H9 (cell line): ENCODE data around the gene MT2A. TPM values are rescaled to one million over a fixed set of nuclear protein-coding genes. Genes with fewer than 3 reads are reported as not detected.

Experiments
- DNase-seq: peaks from one replicate; pipeline ENCODE4 v3.0.0-alpha.2; 2017
- H2AFZ ChIP-seq: one replicate; pipeline ENCODE4 v1.6.1; 2013; ENCODE audit warnings: mild to moderate bottlenecking, low read length, control low read depth, moderate library complexity
- H2AK5ac ChIP-seq: 2 replicates; pipeline ENCODE4 v1.6.1; 2013; ENCODE audit warnings: low read length, control low read depth, mixed read lengths; ENCODE audit not compliant: insufficient read length
- H2BK120ac ChIP-seq: one replicate; pipeline ENCODE4 v1.6.1; 2013; ENCODE audit warnings: low read depth, mild to moderate bottlenecking, low read length, control low read depth, inconsistent platforms; ENCODE audit not compliant: poor library complexity, severe bottlenecking
- H2BK12ac ChIP-seq: 2 replicates; pipeline ENCODE4 v1.6.1; 2013; ENCODE audit warnings: low read length, control low read depth, mixed read lengths, low read depth; ENCODE audit not compliant: insufficient read length
- H2BK15ac ChIP-seq: 2 replicates; pipeline ENCODE4 v1.6.1; 2013; ENCODE audit warnings: low read depth, low read length, control low read depth
- H2BK20ac ChIP-seq: one replicate; pipeline ENCODE4 v1.6.1; 2013; ENCODE audit warnings: low read depth, mild to moderate bottlenecking, low read length, control low read depth, inconsistent platforms; ENCODE audit not compliant: poor library complexity, severe bottlenecking
- H2BK5ac ChIP-seq: 2 replicates; pipeline ENCODE4 v1.6.1; 2013; ENCODE audit warnings: low read length, control low read depth, mixed read lengths; ENCODE audit not compliant: insufficient read length
- H3K14ac ChIP-seq: 2 replicates; pipeline ENCODE4 v1.6.1; 2013; ENCODE audit warnings: low read length, control low read depth; ENCODE audit not compliant: insufficient read depth
- H3K18ac ChIP-seq: 2 replicates; pipeline ENCODE4 v1.6.1; 2013; ENCODE audit warnings: low read depth, mild to moderate bottlenecking, mixed read lengths, low read length, control low read depth; ENCODE audit not compliant: insufficient read length
- H3K23ac ChIP-seq: 2 replicates; pipeline ENCODE4 v1.6.1; 2013; ENCODE audit warnings: low read length, control low read depth, mixed read lengths, low read depth; ENCODE audit not compliant: insufficient read length
- H3K23me2 ChIP-seq: 2 replicates; pipeline ENCODE4 v1.6.1; 2013; ENCODE audit warnings: low read depth, mild to moderate bottlenecking, mixed read lengths, low read length, control low read depth; ENCODE audit not compliant: insufficient read length, poor library complexity, severe bottlenecking
- H3K27ac ChIP-seq: 2 replicates; pipeline ENCODE4 v1.5.1; 2013; ENCODE audit warnings: low read length, control low read depth, mixed read lengths, low read depth; ENCODE audit not compliant: insufficient read length
- H3K27me3 ChIP-seq: 2 replicates; pipeline ENCODE4 v1.6.1; 2013; ENCODE audit warnings: low read length, control low read depth, inconsistent platforms; ENCODE audit not compliant: insufficient read depth
- H3K4ac ChIP-seq: 2 replicates; pipeline ENCODE4 v1.6.1; 2013; ENCODE audit warnings: low read depth, mild to moderate bottlenecking, control low read depth, inconsistent platforms, low read length, moderate library complexity
- H3K4me1 ChIP-seq: 2 replicates; pipeline ENCODE4 v1.6.1; 2013; ENCODE audit warnings: low read length, control low read depth, inconsistent platforms; ENCODE audit not compliant: insufficient read depth
- H3K4me2 ChIP-seq: 2 replicates; pipeline ENCODE4 v1.6.1; 2013; ENCODE audit warnings: low read length, control low read depth, mixed read lengths; ENCODE audit not compliant: insufficient read length, insufficient read depth
- H3K56ac ChIP-seq: 2 replicates; pipeline ENCODE4 v1.6.1; 2013; ENCODE audit warnings: low read depth, mild to moderate bottlenecking, mixed read lengths, low read length, control low read depth; ENCODE audit not compliant: insufficient read length
- H3K79me1 ChIP-seq: 2 replicates; pipeline ENCODE4 v1.6.1; 2013; ENCODE audit warnings: low read depth, mild to moderate bottlenecking, moderate library complexity, low read length, control low read depth, inconsistent platforms; ENCODE audit not compliant: insufficient read depth, poor library complexity, severe bottlenecking
- H3K79me2 ChIP-seq: 2 replicates; pipeline ENCODE4 v1.6.1; 2013; ENCODE audit warnings: low read length, control low read depth, inconsistent platforms; ENCODE audit not compliant: insufficient read depth
- H3K9ac ChIP-seq: 2 replicates; pipeline ENCODE4 v1.6.1; 2013; ENCODE audit warnings: low read length, control low read depth, mixed read lengths; ENCODE audit not compliant: insufficient read length; ENCODE audit errors: extremely low read depth
- H3K9me3 ChIP-seq: one replicate; pipeline ENCODE4 v1.6.1; 2013; ENCODE audit warnings: low read depth, low read length, inconsistent platforms; ENCODE audit not compliant: control insufficient read depth
- H3T11ph ChIP-seq: one replicate; pipeline ENCODE4 v1.6.1; 2013; ENCODE audit warnings: mild to moderate bottlenecking, low read length, control low read depth, inconsistent platforms
- H4K20me1 ChIP-seq: one replicate; pipeline ENCODE4 v1.6.1; 2013; ENCODE audit not compliant: control insufficient read depth, insufficient read length, insufficient read depth
- H4K5ac ChIP-seq: 2 replicates; pipeline ENCODE4 v1.6.1; 2013; ENCODE audit warnings: low read depth, mild to moderate bottlenecking, mixed read lengths, low read length, control low read depth; ENCODE audit not compliant: insufficient read length
- H4K8ac ChIP-seq: replicated peaks from 2 replicates; pipeline ENCODE4 v1.6.1; 2013; ENCODE audit warnings: low read length, control low read depth, mixed read lengths, low read depth; ENCODE audit not compliant: insufficient read length
- H4K91ac ChIP-seq: 2 replicates; pipeline ENCODE4 v1.6.1; 2013; ENCODE audit warnings: low read depth, mild to moderate bottlenecking, moderate library complexity, mixed read lengths, low read length, control low read depth; ENCODE audit not compliant: insufficient read length
- H3K27ac Mint-ChIP-seq, 3 experiments: 2 replicates in 2 of 3; 3 replicates in 1 of 3; pipeline ENCODE4 v1.8.0; 2020 to 2021; ENCODE audit warnings: mixed read lengths in 3 of 3, mild to moderate bottlenecking in 1 of 3, moderate library complexity in 1 of 3
- H3K27me3 Mint-ChIP-seq: 2 replicates; pipeline ENCODE4 v1.8.0; 2021; ENCODE audit warnings: low read depth, mild to moderate bottlenecking, moderate library complexity, mixed read lengths
- H3K36me3 Mint-ChIP-seq, 3 experiments: 2 replicates in 2 of 3; 3 replicates in 1 of 3; pipeline ENCODE4 v1.8.0; 2020 to 2021; ENCODE audit warnings: low read depth in 3 of 3, mixed read lengths in 3 of 3; ENCODE audit not compliant: insufficient read depth in 1 of 3
- H3K4me1 Mint-ChIP-seq, 2 experiments: 2 replicates each; pipeline ENCODE4 v1.8.0; 2020; ENCODE audit warnings: mixed read lengths in 2 of 2
- H3K4me3 Mint-ChIP-seq, 2 experiments: 2 replicates in 1 of 2; 3 replicates in 1 of 2; pipeline ENCODE4 v1.8.0; 2020 to 2021; ENCODE audit warnings: mild to moderate bottlenecking in 2 of 2, mixed read lengths in 2 of 2, moderate library complexity in 1 of 2
- H3K9me3 Mint-ChIP-seq, 2 experiments: 2 replicates in 1 of 2; 3 replicates in 1 of 2; pipeline ENCODE4 v1.8.0; 2020; ENCODE audit warnings: mild to moderate bottlenecking in 2 of 2, mixed read lengths in 2 of 2, moderate library complexity in 1 of 2
- CTCF ChIP-seq: fragments of 200-600 bp; sonication (generic); conservative IDR thresholded peaks from 3 replicates; pipeline ENCODE4 v1.8.0; 2021; ENCODE audit warnings: antibody characterized with exemption, mild to moderate bottlenecking
- WGBS: extraction: QIAGEN DNeasy Blood & Tissue Kit; methylation state at CpG from one replicate; pipeline ENCODE4 v1.1.7; 2013; ENCODE audit warnings: missing lambda C conversion rate, low lambda C conversion rate, mixed read lengths; ENCODE audit not compliant: insufficient read length; ENCODE audit errors: extremely low coverage; 5-methylcytosine and 5-hydroxymethylcytosine counted together
- total RNA-seq: library from RNA; stranded (reverse); gene quantifications from 2 replicates; pipeline ENCODE4 v1.2.1, GENCODE V29; 2021

The MT2A gene
- total RNA-seq, 1 experiment from 2014 or later, result 63.1 TPM

- peaks cover 8% of the 10 kb centered on the region for H3K23me2 ChIP-seq
- Mint-ChIP-seq H3K36me3 (no peaks in the 10 kb centered on the region), H3K27ac (no peak overlapping the region), H3K4me1 (peaks cover 6 to 13% of the 10 kb centered on the region in 2 experiments), H3K9me3 (no peaks in the 10 kb centered on the region; a peak in 2 of 5 replicates), H3K27me3 (peaks cover 82% of the 10 kb centered on the region), H3K4me3 (no peak overlapping the region)
- no peak overlapping the region for H2BK120ac ChIP-seq
- H2AFZ ChIP-seq, result no peak overlapping the region
- no peak overlapping the region for H2BK12ac ChIP-seq
- no peak overlapping the region for H3K18ac ChIP-seq
- H3T11ph ChIP-seq, result no peak overlapping the region
- H2BK20ac ChIP-seq, result no peak overlapping the region
- H3K14ac ChIP-seq, result no peak overlapping the region
- no peak overlapping the region for H3K4ac ChIP-seq
- no peak overlapping the region for H3K23ac ChIP-seq
- H3K27me3 ChIP-seq, result peaks cover 25% of the 10 kb centered on the region; the same call in 1 of the 2 replicates
- WGBS, result no CpG with 5 or more reads among the region's 4 CpGs
- H4K5ac ChIP-seq, result no peak overlapping the region
- no peak overlapping the region for H4K91ac ChIP-seq
- no peak overlapping the region for H2BK15ac ChIP-seq
- TF ChIP-seq CTCF, result no peak
- H2AK5ac ChIP-seq, result no peak overlapping the region
- no peaks in the 10 kb centered on the region for H3K79me1 ChIP-seq
- no peak overlapping the region for H3K9ac ChIP-seq
- no peaks in the 10 kb centered on the region for H3K9me3 ChIP-seq
- no peaks in the 10 kb centered on the region for H3K79me2 ChIP-seq
- no peak for DNase-seq
- no peak overlapping the region for H3K27ac ChIP-seq
- peaks cover 3% of the 10 kb centered on the region for H4K20me1 ChIP-seq
- no peak overlapping the region for H3K56ac ChIP-seq
- no peak overlapping the region for H3K4me2 ChIP-seq
- no peak overlapping the region for H2BK5ac ChIP-seq
- H3K4me1 ChIP-seq, result no peaks in the 10 kb centered on the region
- no peak overlapping the region for H4K8ac ChIP-seq
Measured at GRCh38 chr16:56591377-56592060, 16.9 kb upstream of the MT2A start.
